ENCODE data around the gene RNASEL. TPM values are rescaled to one million over a fixed set of nuclear protein-coding genes. Genes with fewer than 3 reads are reported as not detected.

Gene RNASEL
- total RNA-seq, 1 experiment from 2014 or later = 7.0 TPM

- H3K4me3 Mint-ChIP-seq (ENCODE audit: low read depth, unreplicated experiment) = no peak overlapping the region
- no peaks in the 10 kb centered on the region for H3K4me1 Mint-ChIP-seq (ENCODE audit: low read depth, unreplicated experiment)
- intact Hi-C loops (cut with micrococcal nuclease; ENCODE audit: unreplicated experiment) = no loop called here
- H3K36me3 Mint-ChIP-seq (ENCODE audit: insufficient read depth, unreplicated experiment) = no peaks in the 10 kb centered on the region
- H3K9me3 Mint-ChIP-seq (ENCODE audit: low read depth, unreplicated experiment) = no peaks in the 10 kb centered on the region
- no peak overlapping the region for H3K27ac Mint-ChIP-seq (ENCODE audit: unreplicated experiment)
- CTCF ChIA-PET = interaction anchor here (1.1 kb wide), 1 partner anchor 25 kb away, joined by 7 read pairs; no protein-coding TSS in a partner anchor
- BruUV-seq (replicated peaks) = no TSS peak
- TF ChIP-seq CTCF (IDR thresholded peaks at IDR 0.05; ENCODE audit: unreplicated experiment) = no peak
- DNase-seq = no peak
- peaks cover 7% of the 10 kb centered on the region for H3K27me3 Mint-ChIP-seq (ENCODE audit: unreplicated experiment)
These were observed 19.0 kb downstream of the RNASEL start for GRCh38 chr1:182569939-182570610.

- no peak for DNase-seq
- no peak overlapping the region for H3K4me3 Mint-ChIP-seq (ENCODE audit: low read depth, unreplicated experiment)
- no peak for TF ChIP-seq CTCF (IDR thresholded peaks at IDR 0.05; ENCODE audit: unreplicated experiment)
- H3K36me3 Mint-ChIP-seq (ENCODE audit: insufficient read depth, unreplicated experiment) = no peaks in the 10 kb centered on the region
- H3K4me1 Mint-ChIP-seq (ENCODE audit: low read depth, unreplicated experiment) = no peaks in the 10 kb centered on the region
- BruUV-seq (replicated peaks) = no TSS peak
- H3K27ac Mint-ChIP-seq (ENCODE audit: unreplicated experiment) = no peak overlapping the region
- intact Hi-C loops (cut with micrococcal nuclease; ENCODE audit: unreplicated experiment) = no loop called here
- H3K9me3 Mint-ChIP-seq (ENCODE audit: low read depth, unreplicated experiment) = no peaks in the 10 kb centered on the region
- CTCF ChIA-PET = interaction anchor here (1.1 kb wide), 1 partner anchor 26 kb away, joined by 7 read pairs; no protein-coding TSS in a partner anchor
- H3K27me3 Mint-ChIP-seq (ENCODE audit: unreplicated experiment) = peaks cover 13% of the 10 kb centered on the region
These were observed 20.3 kb downstream of the RNASEL start for GRCh38 chr1:182568647-182569284.

DNA sequence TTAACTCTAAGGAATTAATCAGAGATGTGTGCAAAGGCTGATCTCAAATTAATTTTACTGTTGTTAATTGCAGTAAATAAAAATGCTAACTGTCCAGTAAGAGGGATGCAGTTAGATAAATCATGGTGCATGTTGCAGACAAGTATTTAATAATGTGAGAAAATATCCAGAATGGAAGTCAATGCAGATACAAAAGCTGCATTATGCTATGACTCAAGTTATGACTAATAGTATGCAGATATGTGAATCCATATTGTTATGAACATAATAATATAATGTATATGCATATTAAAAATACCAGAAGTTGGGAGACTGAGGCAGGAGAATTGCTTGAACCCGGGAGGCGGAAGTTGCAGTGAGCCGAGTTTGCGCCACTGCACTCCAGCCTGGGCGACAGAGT lies 21.4 kb downstream of the RNASEL start:
- Mint-ChIP-seq H3K9me3 (ENCODE audit: low read depth, unreplicated experiment) (no peaks in the 10 kb centered on the region), H3K4me3 (ENCODE audit: low read depth, unreplicated experiment) (no peak overlapping the region), H3K4me1 (ENCODE audit: low read depth, unreplicated experiment) (no peaks in the 10 kb centered on the region), H3K36me3 (ENCODE audit: insufficient read depth, unreplicated experiment) (no peaks in the 10 kb centered on the region), H3K27ac (ENCODE audit: unreplicated experiment) (no peak overlapping the region), H3K27me3 (ENCODE audit: unreplicated experiment) (peaks cover 14% of the 10 kb centered on the region)
- CTCF ChIA-PET = no interaction called here
- no TSS peak for BruUV-seq (replicated peaks)
- DNase-seq = no peak
- TF ChIP-seq CTCF (IDR thresholded peaks at IDR 0.05; ENCODE audit: unreplicated experiment) = no peak
- intact Hi-C loops (cut with micrococcal nuclease; ENCODE audit: unreplicated experiment) = no loop called here

DNA sequence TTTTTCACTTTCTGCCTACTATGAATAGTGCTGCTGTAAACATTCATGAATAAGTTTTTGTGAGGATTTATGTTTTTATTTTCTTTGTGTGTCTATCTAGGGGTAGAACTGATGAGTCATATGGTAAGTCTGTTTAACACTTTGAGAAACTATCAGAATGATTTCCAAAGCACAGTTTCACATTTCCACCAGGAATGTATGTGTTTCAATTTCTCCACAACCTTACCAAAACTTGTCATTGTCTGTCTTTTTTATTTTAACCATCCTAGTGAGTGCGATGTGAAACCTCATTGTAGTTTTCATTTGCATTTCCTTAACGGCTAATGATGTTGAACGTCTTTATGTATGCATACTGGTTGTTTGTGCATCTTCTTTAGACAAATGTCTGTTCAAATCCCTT lies 23.5 kb downstream of the RNASEL start:
- no peak for DNase-seq
- Mint-ChIP-seq H3K9me3 (ENCODE audit: low read depth, unreplicated experiment) (no peaks in the 10 kb centered on the region), H3K36me3 (ENCODE audit: insufficient read depth, unreplicated experiment) (no peaks in the 10 kb centered on the region), H3K4me1 (ENCODE audit: low read depth, unreplicated experiment) (no peaks in the 10 kb centered on the region), H3K4me3 (ENCODE audit: low read depth, unreplicated experiment) (no peak overlapping the region), H3K27me3 (ENCODE audit: unreplicated experiment) (peaks cover 31% of the 10 kb centered on the region), H3K27ac (ENCODE audit: unreplicated experiment) (no peak overlapping the region)
- no peak for TF ChIP-seq CTCF (IDR thresholded peaks at IDR 0.05; ENCODE audit: unreplicated experiment)
- intact Hi-C loops (cut with micrococcal nuclease; ENCODE audit: unreplicated experiment) = no loop called here
- CTCF ChIA-PET = no interaction called here
- BruUV-seq (replicated peaks) = no TSS peak
